Hindlimb muscle (tissue), 1 donor: Measurements from ENCODE around the gene RBM26. TPM values are rescaled to one million over a fixed set of nuclear protein-coding genes. Genes with fewer than 3 reads are reported as not detected.

Experiments used
- DNase-seq: peaks from one replicate; pipeline ENCODE4 v3.0.0-alpha.2; 2013
- polyA plus RNA-seq: library from polyadenylated mRNA; unstranded; fragments of 120-200 nt; gene quantifications from one replicate; pipeline ENCODE4 v1.2.1, GENCODE V29; 2013; ENCODE audit not compliant: insufficient read length

Gene RBM26, protein sequence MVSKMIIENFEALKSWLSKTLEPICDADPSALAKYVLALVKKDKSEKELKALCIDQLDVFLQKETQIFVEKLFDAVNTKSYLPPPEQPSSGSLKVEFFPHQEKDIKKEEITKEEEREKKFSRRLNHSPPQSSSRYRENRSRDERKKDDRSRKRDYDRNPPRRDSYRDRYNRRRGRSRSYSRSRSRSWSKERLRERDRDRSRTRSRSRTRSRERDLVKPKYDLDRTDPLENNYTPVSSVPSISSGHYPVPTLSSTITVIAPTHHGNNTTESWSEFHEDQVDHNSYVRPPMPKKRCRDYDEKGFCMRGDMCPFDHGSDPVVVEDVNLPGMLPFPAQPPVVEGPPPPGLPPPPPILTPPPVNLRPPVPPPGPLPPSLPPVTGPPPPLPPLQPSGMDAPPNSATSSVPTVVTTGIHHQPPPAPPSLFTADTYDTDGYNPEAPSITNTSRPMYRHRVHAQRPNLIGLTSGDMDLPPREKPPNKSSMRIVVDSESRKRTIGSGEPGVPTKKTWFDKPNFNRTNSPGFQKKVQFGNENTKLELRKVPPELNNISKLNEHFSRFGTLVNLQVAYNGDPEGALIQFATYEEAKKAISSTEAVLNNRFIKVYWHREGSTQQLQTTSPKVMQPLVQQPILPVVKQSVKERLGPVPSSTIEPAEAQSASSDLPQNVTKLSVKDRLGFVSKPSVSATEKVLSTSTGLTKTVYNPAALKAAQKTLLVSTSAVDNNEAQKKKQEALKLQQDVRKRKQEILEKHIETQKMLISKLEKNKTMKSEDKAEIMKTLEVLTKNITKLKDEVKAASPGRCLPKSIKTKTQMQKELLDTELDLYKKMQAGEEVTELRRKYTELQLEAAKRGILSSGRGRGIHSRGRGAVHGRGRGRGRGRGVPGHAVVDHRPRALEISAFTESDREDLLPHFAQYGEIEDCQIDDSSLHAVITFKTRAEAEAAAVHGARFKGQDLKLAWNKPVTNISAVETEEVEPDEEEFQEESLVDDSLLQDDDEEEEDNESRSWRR
- 49.1 TPM for polyA plus RNA-seq

DNA sequence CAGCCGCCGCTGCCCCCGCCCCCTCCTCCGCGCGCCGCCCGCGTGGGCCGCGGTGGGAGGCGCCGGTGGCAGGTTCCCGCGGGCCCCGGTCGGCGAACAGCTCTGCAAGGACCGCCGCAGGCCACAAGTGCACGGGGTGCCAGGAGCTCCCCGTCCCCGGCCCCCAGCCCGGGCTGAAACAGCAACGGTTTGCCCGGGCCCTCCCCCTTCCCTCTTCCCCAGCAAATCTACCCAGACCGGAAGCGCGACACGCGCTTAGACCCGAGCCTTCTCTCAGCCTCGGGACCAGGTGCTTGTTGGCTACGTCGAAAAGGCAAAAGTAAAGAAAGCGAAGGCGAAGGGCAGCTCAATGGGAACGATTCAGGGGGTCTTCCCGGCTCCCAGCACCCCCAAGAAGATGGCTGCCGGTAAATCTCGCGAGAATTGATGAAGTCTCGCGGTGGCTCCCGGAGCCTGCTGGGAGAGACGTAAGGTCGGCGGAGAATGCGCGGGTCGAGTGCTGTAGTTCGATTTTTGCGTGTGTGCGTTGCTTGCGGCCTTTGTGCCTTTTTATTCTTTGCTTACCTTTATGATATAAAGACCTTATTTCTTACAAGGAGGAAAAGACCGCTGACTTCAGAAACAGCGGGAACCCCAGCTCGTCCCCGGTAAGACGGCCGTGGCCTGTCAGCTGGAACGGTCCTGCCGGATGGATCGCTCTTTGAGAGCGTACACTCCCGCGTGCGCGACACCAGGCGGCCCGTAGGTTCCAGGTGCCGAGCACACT is at the start of gene RBM26:
Gene RBM26 (minus strand): TSS at position 425 of the 766 bp plus-strand sequence. CDS start 481 bp downstream, outside the sequence.
- DNase-seq: peak; percentile 98

DNA sequence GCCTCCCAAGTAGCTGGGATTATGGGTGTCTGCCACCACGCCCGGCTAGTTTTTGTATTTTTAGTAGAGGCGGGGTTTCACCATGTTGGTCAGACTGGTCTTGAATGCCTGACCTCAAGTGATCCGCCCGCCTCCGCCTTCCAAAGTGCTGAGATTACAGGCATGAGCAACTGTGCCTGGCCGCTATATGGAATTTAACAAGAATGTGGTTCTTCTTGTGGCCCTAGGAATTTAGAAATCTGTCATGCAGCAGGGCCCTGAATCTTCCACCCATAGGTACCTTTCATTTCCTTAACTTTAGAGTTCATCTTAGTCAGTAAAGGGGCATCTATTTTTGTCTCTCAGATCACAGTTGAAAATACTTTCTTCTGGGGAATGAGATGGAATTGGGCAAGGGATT is 49.3 kb upstream of the RBM26 start:
- DNase-seq: no peak

DNA sequence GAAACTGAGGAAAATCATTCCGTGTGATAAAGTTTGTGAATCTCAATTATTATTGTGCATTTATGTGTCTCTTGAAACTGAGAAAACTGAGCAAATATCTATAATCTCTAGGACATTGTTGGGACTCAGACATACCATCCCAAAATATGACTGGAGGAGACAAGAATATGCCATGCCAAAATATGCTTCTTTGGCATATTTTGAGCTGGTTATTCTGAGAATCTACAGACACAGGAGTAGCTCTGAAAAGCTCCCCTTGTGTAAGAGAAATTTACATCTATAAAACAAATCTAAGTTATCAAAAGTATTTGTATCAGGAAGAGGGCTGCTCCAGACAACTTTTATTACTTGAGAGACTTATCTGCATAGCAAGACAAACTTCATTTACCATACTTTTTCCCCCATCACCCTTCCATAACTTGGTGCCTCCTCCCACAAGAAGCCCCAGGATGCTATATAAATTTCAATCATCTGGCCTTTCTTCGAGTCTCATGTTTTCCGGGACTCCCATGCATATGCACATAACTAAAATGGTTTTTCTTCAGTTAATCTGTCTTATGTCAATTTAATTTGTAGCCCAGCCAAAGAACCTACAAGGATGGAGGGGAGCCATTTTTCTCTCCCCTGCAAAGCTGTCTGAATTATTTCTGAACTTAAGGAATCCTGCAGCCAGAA is 46.3 kb upstream of the RBM26 start:
- no peak for DNase-seq

DNA sequence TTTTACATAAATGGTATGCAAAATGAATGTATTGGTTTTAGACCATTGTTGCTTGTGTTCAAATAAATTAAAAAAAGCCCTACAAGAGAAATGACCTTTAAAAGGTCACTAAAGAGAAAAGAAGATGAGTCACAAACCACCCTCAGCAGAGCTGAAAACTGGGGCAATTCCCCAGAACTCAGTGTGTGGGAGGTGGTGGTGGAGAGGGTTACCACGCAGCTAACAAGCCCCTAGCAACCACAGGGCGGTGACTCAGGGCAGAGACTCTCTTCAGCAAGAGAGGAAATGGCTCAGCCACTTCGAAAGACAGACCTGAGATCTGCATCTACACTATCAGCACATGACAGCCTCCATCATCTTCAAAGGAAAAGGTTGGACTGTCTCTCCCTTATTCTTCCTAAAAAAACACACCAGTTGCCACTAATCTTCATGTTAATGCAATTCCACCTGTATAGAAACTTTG is 45.5 kb upstream of the RBM26 start:
- DNase-seq: no peak

DNA sequence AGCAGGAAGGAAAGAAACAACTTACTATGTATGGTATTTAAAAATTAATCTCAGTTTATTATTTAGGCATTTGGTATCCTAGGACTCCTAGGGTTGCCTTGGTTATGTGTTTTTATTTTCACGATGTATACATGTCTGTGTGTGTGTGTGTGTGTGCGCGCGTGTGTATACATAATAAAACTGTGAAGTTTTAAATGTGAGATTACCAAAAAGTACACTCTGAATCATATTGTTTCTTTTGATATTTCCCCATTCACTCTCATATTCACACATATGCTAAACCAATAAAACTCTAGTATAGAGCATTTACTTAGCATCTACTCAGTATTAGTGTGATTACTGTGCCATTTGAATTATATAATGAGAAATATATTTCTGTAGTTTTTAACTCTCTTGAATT is 44.1 kb upstream of the RBM26 start:
- no peak for DNase-seq

DNA sequence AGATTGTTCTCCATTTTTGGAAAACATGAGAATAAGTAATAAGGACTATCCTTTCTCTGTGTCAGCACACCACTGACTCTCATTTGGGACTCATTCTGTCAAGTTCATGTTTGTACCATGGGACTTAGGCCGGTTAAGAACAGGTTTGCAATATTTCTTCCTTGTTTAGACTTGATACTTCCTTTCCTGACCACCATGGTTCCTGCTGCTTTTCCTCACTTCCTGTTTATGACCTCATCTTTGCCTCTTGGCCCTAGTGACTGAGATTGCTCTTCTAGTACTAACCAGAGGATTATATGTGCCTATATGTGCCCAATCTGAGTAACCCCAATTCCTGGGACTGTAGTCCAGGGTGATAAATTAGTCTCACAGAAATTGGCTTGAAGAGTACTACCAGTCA is 42.4 kb upstream of the RBM26 start:
- no peak for DNase-seq

DNA sequence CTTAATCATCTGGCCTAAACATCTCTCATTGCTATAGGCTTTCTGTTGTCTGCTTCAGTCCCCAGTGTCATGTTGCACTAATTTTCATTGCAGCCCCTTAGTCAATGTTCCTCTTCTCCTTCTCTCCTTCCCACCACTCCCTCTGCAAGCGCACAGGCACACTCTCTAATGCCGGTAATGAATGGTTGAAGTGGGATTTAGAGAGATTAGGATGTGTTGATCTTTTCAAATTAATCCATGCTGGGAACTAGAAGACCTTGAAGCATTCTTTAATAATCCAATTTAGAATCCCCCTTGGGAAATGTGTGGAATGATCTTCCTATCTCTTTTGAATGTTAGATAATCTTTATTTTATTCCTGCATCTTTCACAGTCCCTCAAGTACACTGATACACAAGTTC is 41.7 kb upstream of the RBM26 start:
- DNase-seq: no peak

DNA sequence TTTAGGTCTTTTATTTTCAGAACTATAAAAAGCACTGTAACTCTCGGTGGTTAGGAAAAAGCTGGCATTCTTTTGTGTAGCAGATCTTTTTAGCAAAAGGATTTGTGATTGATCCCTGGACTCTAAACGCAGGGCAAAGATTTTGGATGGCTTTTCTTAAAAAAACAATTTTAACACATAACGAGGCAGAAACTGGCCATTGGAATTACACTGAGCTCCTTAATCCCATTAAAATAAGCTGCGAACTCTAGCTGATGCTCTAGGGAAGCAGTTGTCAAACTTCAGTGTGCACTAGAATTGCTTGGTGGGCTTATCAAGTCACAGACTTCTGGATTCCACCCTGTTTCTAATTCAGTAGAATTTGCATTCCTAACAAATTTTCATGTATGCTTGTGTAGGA is 41.1 kb upstream of the RBM26 start:
- DNase-seq: no peak

DNA sequence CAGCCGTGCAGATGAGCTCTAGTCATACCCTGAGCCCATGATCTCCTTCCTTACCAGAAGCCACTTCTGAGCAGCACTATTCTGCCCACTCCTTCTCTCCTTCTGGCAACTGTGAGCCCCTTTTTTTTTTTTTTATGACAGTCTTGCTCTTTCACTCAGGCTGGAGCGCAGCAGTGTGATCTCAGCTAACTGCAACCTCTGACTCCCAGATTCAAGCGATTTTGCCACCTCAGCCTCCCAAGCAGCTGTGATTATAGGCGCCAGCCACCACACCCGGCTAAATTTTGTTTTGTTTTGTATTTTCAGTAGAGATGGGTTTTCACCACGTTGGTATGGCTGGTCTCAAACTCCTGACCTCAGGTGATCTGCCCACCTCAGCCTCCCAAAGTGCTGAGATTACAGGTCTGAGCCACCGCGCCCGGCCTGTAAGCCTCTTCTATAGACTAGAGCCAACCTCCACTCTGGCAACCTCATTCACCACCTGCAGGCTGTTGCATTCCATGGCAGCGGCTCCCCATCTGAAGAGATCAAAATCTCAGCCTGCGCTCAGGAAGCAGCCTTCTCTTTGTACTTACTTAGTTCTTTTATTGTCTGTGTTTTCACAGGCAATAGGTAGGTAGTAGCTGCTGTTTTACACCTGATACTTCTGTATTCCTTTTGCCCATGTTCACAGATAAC is 40.1 kb upstream of the RBM26 start:
- no peak for DNase-seq

DNA sequence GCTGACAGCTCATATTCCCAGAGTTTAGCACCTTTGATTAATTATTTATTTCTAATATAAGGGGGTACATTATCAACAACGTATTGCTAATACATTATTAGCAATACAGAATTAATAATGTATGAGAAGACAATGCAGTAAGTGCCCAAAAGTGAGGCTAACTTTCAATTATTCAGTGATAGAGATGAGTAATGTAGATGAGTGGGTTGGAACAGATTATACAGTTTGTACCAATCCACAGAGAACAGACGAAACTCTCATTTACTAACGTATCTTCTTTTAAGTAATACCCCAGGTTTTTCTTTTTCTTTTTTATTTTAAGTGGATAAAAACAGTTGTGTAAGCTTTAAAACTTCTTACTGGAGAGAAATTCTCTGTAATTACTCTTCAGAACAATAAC is 36.7 kb upstream of the RBM26 start:
- DNase-seq: no peak

DNA sequence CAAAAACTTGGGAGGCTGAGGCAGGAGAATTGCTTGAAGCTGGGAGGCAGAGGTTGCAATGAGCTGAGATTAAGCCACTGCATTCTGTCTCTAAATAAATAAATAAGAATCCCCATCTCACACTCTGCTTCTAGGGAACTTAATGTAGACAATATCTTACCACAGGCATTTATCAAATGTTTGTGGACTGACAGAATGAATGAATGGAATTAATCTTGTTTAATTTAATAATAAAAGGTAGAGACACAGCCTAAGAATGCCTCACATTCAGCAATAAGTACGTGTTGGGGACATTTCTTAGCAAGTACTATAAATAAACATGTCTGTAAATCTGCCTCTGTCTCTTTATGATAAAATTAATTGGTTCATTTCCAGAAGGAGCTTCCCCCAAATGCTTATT is 36.2 kb upstream of the RBM26 start:
- DNase-seq: no peak

DNA sequence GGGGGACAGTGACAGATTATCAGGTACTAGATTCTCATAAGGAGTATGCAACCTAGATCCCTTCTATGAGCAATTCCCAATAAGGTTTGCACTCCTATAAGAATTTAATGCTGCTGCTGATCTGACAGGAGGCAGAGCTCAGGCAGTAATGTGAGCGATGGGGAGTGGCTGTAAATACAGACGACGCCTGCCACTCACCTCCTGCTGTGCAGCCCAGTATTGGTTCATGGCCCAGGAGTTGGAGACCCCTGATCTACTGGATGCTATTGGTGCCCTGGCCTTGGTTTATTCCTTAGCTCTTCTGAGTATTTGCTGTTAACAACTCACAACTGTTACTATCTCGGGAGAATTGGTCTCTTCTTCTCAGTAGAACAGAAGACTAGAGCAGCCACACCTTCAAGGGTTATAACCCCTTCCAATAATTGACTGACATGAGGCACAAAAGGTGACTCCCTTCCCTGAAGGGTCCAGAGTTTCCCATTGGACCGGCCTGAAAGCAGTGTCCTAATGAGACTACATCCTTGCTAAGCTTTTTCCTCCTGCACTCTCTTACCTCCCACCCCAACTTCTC is 35.0 kb upstream of the RBM26 start:
- DNase-seq: no peak

DNA sequence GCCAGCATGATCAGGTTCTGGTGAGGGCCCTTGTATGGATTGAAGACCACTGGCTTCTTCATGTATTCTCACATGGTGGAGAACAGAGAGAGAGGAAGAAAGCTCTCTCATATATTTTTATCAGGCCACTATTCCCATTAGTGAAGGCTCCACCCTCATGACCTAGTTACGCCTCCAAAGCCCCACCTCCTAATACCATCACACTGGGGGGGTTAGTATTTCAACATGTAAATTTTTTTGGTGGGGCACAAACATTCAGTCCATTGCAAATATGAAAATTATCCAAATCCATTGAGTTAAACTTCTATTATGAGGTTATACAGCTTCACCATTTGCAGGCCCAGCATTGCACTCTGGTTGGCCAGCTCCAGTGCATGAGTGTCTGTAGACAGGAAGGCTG is 33.2 kb upstream of the RBM26 start:
- no peak for DNase-seq

DNA sequence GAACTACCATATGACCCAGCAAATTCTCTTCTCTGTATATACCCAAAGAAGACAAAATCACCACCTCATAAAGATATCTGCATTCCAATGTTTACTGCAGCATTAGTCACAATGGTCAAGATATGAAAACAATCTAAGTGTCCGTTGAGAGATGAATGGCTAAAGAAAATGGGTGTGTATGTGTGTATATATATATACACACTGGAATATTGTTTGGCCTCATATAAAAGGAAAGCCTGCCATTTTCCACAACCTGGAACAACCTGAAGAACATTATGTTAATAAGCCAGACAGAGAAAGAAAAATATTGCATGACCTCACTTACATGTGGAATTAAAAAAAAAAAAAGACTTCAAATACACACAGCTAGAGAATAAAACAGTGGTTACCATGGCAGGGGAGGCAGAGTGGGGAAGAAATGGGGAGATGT is 29.5 kb upstream of the RBM26 start:
- no peak for DNase-seq

DNA sequence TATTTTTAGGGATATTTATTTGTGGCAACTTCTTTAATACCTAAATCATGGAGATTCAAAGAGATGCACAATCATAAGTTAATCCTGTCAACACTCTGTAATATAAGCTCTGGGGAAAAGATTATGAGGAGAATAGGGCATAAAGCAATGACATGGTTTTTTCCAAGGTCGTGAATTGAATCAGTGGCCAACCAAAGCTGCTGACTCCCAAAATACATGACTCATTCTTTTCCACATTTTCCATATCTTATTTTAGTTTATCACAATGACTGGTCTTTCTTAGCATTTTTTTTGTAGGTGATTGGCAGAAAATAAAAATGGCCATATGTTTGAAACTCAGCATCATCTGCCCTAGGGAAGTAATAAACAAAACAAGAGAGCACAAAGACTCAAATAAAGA is 28.5 kb upstream of the RBM26 start:
- peak; percentile 6 for DNase-seq

DNA sequence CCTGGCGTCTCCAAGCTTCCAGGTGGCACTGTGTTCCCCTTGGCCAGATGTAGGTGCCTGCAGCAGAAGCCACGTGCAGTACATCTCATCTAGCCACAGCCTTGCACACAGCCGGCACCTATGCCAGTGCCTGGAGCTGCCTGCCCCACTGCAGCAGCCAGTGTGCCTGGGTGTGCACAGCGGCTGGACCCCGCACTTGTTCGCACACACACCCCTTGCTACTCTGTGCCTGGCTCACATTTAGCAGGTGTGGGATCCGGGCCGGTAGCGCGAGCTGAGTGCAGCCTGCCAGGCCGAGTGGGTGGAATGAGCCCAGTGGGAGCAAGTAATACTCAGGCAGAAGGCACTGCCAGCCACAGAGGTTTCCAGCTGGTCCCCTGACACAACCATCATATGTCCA is 26.9 kb upstream of the RBM26 start:
- DNase-seq: no peak

DNA sequence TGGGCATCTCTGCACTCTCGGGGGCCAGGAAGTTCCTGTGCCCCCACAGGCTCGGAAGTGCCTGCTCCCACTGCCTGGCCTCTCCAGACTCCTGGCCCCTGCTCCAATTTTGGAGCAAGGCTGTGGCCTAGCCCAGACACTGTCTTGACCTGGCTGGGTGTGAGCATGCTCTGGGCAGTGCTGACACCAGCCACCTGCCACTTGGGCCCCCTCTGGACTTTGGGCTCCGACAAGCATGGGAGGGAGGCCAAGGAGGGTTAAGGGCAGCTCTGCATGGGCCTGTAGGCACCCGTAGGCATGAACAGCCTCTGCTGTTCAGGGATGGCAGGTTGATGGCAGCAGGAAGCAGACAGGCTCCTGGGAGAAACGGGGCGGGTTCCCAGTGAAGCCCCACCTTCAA is 26.0 kb upstream of the RBM26 start:
- no peak for DNase-seq

DNA sequence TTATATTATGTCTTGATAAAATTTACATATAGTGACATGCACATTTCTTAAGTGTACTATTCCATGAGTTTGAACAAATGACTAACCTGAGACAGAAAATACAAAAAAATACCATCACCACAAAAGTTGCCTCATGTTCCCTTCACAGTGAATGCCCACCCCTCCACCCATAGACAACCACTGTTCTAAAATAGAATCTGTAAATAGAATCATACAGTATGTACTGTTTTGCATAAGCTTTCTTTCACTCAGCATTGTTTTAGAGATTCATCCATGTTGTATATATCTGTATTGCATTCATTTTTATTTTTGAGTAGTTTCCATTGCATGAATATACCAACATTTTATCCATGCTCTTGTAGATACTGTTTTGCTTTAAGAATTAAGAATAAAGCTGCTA is 23.3 kb upstream of the RBM26 start:
- DNase-seq: no peak

DNA sequence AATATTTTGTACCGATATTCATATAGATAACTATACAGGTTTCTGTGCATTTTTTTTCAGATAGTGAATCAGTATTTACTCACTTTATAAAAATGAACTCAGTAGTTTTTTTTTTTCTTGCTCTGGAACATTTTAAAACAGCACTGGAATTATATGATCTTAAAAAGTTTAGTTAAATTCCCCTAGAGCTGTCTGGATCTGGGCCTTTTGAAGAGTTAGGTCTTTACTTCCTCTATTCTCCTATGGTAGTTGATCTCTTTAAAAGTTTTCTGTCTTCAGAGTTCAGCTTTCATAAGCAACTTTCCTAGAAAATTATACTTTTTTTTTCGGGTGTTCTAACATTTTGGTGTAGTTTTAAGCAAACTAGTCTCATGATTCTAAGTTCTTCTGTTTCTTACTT is 21.8 kb upstream of the RBM26 start:
- no peak for DNase-seq

DNA sequence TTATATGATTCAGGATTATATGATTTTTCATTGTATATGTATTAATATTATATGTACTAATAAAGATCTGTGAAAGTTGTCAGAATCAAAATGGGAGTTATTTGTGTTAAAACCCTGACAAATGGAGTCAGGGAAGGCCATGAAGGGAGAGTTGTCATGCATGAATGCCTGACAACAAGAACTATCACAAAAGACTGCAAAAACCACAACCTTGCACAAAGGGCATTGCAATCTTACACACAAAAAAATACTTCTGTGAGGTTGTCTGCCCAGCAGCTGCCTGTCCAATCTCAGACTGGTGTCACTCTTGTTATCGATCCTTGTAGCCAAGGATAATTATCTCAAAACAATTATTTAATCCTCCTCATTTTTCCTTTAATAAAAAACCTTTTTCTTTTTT is 21.2 kb upstream of the RBM26 start:
- DNase-seq: no peak
